NB4 (cell line): ENCODE results near the gene ALDH4A1.

Source experiments
- CTCF ChIP-seq: IDR thresholded peaks from one replicate; pipeline ENCODE4 v1.5.1; 2012; ENCODE audit warnings: low read depth, low read length
- MAX ChIP-seq: IDR thresholded peaks from 2 replicates; pipeline ENCODE4 v1.6.1; 2011; ENCODE audit warnings: low read depth, low read length
- MYC ChIP-seq: IDR thresholded peaks from 2 replicates; pipeline ENCODE4 v1.6.1; 2011; ENCODE audit warnings: low read depth, low read length
- POLR2A ChIP-seq: IDR thresholded peaks from 2 replicates; pipeline ENCODE4 v1.6.1; 2011; ENCODE audit warnings: mild to moderate bottlenecking; ENCODE audit not compliant: insufficient read length; ENCODE audit errors: extremely low read depth

GRCh38 chr1:18923756-18924211, 21.4 kb upstream of the ALDH4A1 start:
- TF ChIP-seq CTCF = no peak
- no peak for TF ChIP-seq MAX
- no peak for TF ChIP-seq POLR2A
- TF ChIP-seq MYC = 0 out of 2 replicates have a peak, but pooled peaks have one; percentile 32
